ENCODE measurements around the gene CNTN4.

CNTN4 gene

DNA sequence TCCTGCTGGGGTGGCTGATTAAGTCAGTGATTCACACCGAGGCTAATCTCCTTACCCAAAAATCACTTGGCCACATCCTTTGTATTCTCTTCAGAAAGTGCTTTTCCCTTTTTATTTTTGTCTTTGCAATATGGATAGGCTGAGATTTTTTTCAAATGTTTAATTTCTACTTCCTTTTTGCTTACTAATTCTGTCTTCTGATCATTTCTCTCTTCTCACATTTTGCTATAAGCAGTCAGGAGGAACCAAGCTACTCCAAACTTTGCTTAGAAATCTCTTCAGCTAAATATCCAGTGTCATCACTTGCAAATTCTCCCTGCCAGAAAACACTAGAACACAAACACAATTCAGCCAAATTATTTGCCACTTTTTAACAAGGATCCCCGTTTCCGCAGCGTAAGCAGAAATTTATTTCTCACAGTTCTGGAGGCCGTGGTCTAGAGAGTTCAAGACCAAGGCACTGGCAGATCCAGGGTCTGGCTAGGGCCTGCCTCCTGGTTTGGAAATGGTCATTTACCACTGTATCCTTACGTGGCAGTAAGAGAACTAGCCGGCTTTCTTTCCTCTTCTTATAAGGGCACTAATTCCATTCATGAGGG, 906.6 kb downstream of the CNTN4 start:
- no peak for DNase-seq

DNA sequence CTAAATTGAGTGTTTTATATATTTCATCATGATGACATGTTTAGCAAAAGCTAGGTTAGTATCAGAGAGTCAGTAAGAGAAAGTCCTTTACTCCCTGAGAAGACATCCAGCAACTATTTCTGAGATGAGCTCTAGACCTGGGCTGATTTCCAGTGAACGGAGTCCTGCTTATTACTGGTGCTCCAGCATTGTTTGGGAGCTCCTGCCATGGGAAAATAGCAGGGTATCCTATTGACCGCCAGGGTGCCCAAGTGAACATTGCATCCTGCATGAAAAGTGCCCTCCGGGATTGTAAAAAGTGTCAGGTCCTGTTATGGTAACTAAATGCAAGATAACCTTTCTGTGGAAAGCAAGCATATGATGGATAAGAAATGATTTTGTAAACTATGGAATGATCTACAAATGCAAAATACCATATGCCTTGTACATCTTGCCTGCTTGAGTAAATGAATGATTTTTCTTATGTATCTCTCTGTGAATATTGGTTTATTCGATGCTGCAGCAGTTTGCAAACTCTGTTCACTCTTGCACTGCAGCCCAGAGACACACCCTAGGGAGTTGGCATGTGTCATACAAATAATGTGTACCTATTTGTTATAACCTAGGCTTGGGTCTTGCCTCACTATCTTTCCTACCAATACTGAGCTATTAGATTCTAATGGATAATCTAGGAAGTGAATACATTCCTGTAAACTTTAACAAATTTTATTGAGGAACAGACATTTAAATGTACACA, 914.8 kb downstream of the CNTN4 start:
- DNase-seq: no peak

DNA sequence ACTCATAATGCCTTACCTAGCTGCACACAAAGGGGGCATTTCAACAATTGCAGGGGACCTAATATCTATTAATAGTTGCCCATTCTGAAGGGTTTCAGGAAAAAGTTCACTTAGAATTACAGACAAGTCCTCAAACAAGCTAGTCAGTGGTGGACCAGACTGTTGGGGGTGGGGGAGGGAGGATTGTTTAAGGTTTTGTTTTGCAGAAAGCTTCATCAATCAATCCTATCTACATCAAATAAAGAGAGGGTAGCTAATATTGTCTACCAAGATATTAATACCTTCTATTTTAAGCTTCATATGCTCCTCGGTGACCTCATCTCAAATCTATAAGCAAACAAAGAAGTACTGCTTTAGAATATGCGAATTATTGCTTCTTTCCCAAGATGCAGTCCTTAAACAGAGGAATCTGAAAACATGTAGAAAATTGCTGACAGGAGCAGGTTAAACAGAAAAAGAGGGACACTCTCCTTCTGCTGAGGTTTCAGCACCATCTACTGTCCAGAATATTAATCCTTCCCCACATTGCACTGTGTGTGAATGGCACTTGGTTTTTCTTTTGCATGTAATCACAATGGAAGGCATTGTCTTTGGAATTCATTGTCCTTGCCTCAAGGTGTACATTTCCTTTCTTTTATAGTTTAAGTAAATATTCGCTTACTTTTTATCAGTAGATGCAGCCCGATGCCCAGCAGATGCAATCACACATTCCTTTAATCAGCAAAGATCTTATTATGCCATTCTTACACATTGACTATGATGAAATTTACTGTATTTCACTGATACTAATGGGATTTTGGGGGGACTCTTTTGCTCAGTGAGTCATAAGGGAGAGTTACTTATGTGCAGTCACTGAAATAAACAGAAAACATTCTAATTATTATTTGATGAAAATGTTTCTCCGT, 916.8 kb downstream of the CNTN4 start:
- DNase-seq: peak; percentile 15

DNA sequence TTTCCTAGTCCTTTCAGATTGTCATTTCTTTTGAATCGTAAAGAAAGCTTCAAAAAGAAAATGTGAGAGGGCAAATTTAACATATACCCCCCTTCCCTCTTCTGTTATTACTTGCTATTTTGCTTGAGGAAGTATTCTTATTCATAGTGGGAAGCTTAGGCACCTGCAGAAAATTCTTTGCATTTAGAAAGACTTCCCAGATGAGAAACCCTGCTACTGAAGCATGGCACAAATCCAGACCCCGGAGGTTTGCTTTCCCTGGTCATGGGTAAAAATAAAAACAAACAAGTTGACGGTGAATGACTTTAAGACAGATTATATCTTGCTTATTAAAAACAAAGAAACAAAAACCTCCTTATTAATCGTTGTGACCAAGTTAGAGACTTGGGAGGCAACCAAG, 917.6 kb downstream of the CNTN4 start:
- DNase-seq: no peak

DNA sequence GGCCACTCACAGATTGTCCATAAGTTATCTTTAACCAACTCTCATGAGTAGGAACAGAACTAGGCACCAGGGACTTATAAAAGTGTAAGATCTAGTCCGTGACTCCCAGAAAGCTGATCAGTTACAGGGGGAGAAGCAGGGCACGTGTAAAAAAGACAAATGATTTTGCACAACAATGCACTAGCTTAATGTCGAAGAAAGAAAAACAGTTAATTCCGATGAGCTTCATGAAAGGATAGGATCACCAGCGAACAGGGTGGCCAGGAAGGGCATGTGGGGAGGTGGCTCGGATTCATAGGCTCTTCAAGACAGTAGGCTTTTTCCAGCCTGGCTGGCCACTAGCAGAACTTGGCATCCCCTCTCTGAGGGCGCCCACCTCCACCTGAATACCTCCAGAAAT, 921.5 kb downstream of the CNTN4 start:
- DNase-seq: no peak

DNA sequence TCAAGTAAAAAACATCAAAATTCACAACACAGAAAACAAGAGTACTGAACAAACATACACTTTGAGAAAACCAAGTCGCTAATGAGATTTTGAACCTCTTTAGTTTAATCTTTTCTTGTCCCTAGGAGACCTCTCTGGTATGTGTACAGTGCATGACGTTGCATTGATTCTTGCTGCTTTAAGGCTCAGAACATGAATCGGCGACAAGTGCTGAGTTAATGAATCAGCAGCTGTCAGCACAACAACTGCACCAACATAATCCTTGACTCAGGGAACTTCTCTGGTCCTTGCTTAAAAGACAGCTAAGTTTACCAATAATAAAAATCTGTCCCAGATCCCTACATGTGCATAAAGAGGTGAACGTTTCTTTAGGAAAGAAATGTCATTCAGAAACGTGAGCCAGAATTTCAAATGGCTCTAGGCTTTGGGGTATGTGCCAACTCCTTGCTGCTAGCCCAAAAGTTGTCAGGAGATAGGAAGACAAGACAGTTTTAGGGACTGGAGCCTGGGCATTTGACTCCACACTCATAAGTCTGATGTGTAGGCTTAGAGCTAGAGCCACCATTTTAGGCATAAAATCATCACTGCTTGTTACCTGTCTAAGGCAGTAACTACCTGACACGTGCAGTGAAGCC, 924.6 kb downstream of the CNTN4 start:
- peak; percentile 0 for DNase-seq

DNA sequence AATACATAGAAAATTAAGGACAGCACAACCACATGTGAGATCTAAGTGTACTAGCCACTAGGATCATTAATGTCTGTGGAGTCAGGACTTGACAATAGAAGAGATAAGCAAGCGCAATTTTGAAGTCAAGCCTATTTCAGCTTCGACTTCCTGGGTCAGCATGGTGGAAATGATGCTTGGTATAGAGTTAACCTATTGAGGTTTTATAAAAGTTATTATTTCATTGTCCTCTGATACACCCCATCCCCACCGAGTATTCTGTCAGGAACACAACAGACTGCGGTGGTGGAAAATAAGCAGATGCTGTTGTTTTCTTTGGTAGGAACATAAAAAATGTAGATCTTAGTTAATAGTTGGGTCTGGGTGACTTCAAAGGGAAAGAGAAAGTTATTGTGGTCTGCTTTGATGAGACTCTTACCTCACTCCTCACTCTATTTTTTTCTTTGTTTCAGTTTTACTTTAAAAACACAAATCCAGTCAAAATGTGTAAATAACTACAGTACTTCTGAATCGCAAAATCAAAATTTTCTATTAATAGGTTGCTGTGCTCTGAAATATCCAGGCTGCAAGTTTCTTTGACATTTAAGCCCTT, 929.4 kb downstream of the CNTN4 start:
- DNase-seq: no peak

DNA sequence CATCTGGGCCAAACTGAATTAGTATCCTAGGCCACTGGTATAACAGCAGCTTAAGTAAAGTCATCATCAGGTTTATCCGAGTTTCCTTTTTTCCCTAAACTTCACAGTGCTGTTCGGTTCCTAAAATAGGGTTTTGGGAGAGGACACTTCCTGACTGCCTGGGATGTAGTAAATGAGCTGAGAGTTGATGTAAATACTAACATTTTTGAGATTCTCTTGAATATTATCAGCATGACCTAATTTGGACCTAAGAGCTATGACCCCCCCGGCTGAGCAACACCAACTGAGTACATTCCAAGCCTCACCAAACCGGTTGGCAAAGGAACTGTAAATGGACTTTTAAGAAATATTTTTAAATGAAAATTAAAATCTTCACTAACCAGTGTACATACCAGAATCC, 932.7 kb downstream of the CNTN4 start:
- DNase-seq: no peak

DNA sequence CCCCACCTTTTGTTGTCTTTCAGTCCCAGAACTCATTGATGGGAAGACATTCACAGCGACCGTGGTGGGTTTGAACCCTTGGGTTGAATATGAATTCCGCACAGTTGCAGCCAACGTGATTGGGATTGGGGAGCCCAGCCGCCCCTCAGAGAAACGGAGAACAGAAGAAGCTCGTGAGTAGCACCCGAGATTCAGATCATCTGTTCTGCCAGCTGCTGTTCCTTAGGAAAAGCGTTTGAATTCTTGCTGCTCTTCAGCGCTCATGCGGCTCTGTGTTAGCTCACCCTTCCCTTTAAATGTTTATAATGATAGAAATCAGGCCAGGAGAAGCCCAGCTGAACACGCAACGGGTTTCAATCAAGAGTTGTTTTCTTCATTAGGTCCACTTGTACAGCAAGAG, 938.5 kb downstream of the CNTN4 start:
- DNase-seq: no peak

DNA sequence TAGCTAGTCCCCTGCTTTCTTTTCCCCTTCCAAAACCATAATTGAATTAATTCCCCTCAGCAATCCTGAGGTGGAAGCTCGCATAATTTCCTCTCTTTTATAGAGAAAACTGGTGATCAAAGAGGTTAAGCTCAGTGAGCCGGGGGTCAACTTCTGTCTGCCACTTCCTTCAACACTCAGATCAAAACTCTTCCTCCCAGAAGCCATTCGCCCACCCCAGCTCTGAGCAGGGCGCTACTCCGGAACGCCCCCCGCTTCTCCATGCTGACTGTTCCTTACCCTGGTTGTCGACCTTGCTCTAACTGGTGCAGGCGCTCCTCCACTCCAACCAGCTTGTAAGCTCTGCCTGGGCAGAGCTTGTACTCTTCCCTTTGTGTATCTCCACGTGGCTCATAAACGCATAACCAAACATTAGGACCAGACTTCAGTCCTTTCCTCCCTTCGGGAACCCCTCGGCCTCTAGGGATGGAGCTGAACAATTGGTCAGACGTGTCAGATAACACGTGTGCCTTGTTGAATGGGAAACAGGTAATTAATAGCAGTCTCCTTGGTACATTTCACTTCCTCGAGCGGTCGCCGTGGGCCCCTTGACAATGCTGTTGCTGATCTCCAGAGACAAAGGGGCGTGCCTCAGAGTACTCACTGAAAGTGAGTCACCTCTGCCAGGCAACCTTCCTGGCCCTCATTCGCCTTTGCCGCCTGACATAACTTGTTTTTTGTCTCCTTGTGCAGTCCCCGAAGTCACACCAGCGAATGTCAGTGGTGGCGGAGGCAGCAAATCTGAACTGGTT, 939.7 kb downstream of the CNTN4 start:
- no peak for DNase-seq

DNA sequence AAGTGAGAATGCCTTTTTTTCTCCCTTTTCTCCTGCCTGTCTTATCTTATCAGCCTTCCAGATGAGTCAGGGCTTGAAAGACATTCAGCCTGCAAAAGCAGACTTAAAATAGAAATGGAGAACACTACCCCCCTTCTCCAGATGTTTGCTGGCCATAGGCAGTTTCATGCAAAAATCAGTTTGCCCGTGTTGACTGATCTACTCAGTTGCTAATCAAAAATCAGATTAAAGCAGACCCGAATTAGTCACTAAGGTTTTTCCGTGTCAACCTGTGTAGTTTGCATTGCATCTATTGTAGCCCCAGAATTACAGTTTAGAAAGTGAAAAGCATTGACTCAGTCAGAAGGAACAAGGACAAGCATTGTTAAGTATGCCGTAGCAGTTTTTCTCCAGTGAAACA, 955.3 kb downstream of the CNTN4 start:
- no peak for DNase-seq

DNA sequence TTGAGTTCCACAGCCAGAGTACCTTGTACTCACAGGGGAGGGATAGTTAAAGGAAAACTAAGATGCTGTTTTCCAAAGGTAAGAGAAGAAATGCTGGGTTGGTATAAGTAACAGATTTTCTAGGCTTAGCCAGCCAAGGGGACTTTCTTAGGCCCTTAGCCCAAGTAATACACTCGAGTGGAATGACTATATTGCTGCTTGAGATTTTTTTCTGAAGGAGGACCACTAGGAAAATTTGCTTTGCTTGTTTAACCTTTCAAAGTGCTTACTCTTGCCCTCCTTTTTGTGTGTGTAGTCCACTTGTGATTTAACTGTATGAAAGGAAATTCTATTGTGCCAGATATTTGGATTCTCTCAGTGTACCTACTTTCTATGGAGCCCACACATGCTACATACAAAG, 961.0 kb downstream of the CNTN4 start:
- DNase-seq: no peak

DNA sequence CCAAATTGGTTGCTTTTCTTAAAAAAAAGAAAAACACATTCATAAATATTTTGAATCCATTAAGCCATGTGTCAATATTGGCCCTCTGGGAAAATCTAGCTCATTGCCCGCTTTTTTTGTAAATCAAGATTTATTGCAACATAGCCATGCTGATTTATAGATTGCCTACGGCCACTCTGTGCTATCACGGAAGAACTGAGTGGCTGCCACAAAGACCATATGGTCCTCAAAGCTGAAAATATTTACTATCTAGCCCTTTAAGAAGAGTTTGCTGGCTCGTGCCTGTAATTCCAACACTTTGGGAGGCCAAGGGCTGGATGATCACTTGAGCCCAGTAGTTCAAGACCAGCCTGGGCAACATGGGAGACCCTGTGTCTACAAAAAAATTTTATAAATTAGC, 965.6 kb downstream of the CNTN4 start:
- no peak for DNase-seq

DNA sequence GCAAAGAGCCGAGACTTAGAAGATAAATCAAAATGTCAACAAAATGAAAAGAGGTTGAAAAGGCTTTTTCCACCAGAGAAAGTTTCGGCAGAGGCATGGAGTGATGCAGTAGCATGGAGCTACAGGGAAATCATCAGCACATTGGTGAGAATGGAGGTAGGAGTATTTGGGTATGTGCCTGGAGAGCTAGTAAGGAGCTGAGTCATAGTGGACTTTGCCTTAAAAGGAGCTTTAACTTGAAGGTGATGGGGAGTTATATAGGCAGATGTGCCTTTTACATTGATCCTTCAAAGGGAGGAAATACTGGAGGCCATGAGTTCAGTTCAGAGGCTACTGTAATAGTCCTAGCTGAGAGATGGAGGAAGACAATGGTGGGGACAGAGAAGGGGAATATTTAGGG, 967.2 kb downstream of the CNTN4 start:
- no peak for DNase-seq

DNA sequence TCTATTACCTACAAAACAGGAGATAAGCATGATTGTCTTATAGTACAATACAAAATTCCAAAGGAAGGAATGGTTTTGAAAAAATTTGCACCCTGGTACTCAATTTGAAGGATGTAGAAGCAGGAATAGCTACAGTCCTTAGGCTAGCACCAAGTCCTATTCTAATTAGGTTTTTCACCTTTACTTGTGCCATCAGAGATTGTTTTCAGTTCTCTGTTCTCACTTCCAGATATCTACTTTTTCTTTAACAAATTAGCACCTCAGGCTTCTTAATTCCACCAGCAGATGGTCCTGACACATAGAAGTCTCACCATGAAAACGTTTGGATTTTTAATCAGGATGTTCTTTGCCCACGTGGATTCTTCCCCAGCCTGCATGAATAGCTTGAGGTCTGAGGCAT, 967.7 kb downstream of the CNTN4 start:
- no peak for DNase-seq

DNA sequence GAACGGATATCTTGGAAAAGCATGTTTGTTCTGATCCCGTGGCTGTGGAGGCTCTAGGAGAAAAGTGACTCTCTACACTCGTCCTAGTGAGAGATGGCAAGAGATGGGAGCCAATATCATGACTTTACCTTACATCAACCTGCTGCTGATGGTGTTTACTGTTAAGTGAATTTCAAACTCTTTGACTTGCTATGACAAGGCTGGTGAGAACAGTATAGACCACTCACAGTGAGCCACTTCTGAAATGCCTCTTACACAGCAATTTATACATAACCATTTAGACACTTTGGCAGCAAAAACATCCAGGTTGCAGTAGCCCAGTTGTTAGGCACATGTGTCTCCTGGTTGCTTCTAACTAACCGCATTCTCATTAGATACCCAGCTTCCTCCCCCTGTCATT, 968.2 kb downstream of the CNTN4 start:
- no peak for DNase-seq

DNA sequence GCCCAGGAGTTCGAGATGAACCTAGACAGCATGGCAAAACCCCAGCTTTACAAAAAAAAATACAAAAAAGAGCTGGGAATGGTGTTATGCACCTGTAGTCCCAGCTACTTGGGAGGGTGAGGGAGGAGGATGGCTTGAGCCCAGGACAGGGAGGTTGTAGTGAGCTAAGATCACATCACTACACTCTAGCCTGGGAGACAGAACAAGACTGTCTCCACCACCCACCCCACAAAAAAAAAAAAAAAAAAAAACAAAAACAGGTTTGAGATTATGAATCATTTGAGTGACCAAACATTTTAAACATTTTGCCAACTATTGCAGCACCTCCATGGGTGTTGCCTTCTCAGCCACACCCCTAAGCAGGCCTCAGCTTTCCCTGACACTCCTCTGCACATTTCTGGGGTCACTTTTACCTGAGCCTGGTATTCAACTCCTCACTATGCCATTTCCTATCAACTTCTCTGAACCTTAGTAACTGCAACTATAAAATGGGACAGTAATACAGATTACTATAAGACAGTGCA, 969.8 kb downstream of the CNTN4 start:
- DNase-seq: no peak

DNA sequence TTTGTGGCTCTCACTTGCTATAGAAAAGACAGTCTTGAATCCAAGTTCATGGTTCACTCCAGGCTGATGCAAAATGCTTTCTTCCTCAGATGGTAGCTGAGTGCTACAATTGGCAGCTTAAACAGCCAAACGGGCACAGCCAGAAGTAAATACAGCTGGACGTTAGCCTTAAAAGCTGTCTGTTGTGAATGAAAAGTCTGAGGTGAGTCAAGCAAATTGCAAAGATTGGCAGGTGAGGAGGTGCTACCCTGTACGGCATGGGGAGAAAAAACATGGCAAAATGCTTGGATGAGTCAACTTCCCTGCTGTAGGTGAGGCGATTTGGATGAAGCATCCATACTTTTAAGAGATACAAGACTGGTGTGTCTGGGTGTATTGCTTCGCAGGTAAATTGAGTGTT, 971.1 kb downstream of the CNTN4 start:
- DNase-seq: no peak

DNA sequence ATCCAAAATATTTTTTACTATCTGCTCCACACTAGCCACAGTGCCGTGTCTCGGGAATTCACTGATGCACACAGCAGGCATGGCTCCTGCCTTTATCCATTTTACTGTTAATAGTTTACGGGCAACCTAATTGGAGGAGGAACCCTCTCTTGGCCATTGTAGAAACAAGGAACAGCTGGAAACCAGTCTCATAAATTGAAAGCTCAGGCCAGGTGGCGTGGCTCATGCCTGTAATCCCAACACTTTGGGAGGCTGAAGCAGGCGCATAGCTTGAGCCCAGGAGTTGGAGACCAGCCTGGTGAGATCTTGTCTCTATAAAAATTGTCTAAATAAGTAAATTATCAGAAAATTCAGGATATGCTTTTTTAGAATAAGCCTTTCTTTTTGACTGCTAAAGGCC, 972.5 kb downstream of the CNTN4 start:
- no peak for DNase-seq

DNA sequence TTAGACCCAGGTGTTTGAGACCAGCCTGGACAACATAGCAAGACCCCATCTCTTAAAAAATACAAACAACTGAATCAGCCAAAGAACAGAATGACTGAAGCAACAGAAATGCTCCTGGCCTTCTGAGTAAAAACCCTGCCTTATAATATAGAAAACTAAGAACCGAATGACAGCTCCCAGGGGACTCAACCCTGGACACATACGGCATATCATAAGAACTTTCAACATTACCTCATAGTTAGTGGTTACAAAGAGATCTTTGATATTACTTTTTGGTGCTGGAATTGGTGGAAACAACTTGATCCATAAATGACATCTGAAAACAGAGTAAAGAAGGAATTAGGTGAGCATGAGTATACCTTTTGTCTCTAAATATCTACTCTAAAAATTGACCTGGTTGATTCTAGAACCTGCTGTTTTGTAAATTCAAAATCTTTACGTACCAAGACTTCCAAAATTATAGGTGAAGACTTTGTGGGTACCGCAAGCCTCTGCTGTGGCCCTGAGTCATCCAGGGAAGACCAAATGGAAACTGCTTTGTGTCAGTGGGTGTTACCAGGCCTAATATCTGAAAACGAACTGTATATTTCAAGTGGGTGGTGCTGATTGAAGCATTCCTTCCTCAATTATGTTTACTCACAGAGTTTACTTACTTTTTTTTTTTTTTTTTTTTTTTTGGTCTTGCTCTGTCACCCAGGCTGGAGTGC, 976.0 kb downstream of the CNTN4 start:
- no peak for DNase-seq

DNA sequence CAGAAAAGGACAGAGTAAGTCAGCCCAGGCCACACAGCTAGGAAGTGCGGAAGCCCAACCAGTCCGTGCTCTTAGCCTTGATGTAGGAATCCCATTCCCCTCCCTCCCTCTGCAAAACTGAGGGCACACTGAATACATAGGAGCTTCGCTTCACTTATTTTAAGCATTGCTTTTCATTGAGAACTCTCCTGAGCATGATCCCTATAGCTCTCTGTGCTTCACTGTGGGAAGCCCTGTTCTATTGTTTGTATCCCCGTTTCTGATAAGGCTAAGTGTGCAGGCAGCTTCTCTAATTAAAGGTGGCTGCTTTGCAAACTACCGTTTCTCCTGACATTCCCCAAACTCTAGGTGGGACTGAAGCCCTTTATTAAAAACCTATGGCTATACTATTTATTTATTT, 981.6 kb downstream of the CNTN4 start:
- no peak for DNase-seq

Data from NCI-H1694 (cell line).